Neutrophil (primary cell): ENCODE data around the gene MGAT3.

Source experiments
- H3K27ac ChIP-seq: fragments of 200-600 bp; sonication (generic); 2 replicates; pipeline ENCODE4 v1.5.1; 2016; ENCODE audit warnings: mild to moderate bottlenecking, moderate library complexity
- H3K27me3 ChIP-seq: fragments of 200-600 bp; sonication (generic); 2 replicates; pipeline ENCODE4 v1.6.0; 2016; ENCODE audit warnings: mild to moderate bottlenecking
- H3K36me3 ChIP-seq: fragments of 200-600 bp; sonication (generic); 2 replicates; pipeline ENCODE4 v1.5.1; 2017
- H3K4me1 ChIP-seq, 2 experiments: fragments of 200-600 bp in 1 of 2; sonication (generic) in 1 of 2; 1 replicate in 1 of 2; 2 replicates in 1 of 2; pipeline versions ENCODE4 v1.5.1 to v1.6.1; 2013 to 2016; ENCODE audit warnings: low read depth in 1 of 2, low read length in 1 of 2, mild to moderate bottlenecking in 1 of 2, moderate library complexity in 1 of 2; ENCODE audit not compliant: control insufficient read depth in 1 of 2, insufficient read depth in 1 of 2
- H3K4me3 ChIP-seq, 2 experiments: fragments of 200-600 bp in 1 of 2; sonication (generic) in 1 of 2; 1 replicate in 1 of 2; 2 replicates in 1 of 2; pipeline ENCODE4 v1.5.1; 2013 to 2016; ENCODE audit warnings: low read depth in 1 of 2, low read length in 1 of 2, mild to moderate bottlenecking in 1 of 2, moderate library complexity in 1 of 2
- H3K9me3 ChIP-seq: fragments of 200-600 bp; sonication (generic); 2 replicates; pipeline ENCODE4 v1.5.1; 2016
- CTCF ChIP-seq: fragments of 200-600 bp; sonication (generic); IDR thresholded peaks from 2 replicates; pipeline ENCODE4 v1.5.1; 2016; ENCODE audit warnings: antibody characterized with exemption

Gene MGAT3

GRCh38 chr22:39527481-39527961 lies 70.7 kb downstream of the MGAT3 start:
- no peak for TF ChIP-seq CTCF
- H3K4me3 ChIP-seq = peak overlapping the region; percentile 19 to 51
- H3K36me3 ChIP-seq = peaks cover 55% of the 10 kb centered on the region
- peaks cover 95% of the 10 kb centered on the region in 2 experiments for H3K4me1 ChIP-seq
- no peaks in the 10 kb centered on the region for H3K9me3 ChIP-seq
- H3K27me3 ChIP-seq = no peaks in the 10 kb centered on the region
- peak overlapping the region; percentile 94 for H3K27ac ChIP-seq

- peaks cover 49% of the 10 kb centered on the region for H3K36me3 ChIP-seq
- H3K4me3 ChIP-seq = peak overlapping the region in 1 of 2 experiments; percentile 51
- no peaks in the 10 kb centered on the region for H3K9me3 ChIP-seq
- no peaks in the 10 kb centered on the region for H3K27me3 ChIP-seq
- peaks cover 93 to 94% of the 10 kb centered on the region in 2 experiments for H3K4me1 ChIP-seq
- H3K27ac ChIP-seq = peak overlapping the region; percentile 94
- TF ChIP-seq CTCF = no peak
These were observed 71.4 kb downstream of the MGAT3 start for GRCh38 chr22:39528080-39528661.

- Histone ChIP-seq H3K27ac (peak overlapping the region; percentile 94), H3K9me3 (no peaks in the 10 kb centered on the region), H3K27me3 (no peaks in the 10 kb centered on the region), H3K4me3 (peak overlapping the region; percentile 23 to 48), H3K4me1 (peaks cover 90 to 93% of the 10 kb centered on the region in 2 experiments), H3K36me3 (peaks cover 42% of the 10 kb centered on the region)
- TF ChIP-seq CTCF = peak; percentile 94
These were observed 72.1 kb downstream of the MGAT3 start for GRCh38 chr22:39528681-39529486.

GRCh38 chr22:39529487-39529851 lies 72.7 kb downstream of the MGAT3 start:
- Histone ChIP-seq H3K4me3 (peak overlapping the region in 1 of 2 experiments; percentile 48), H3K4me1 (peaks cover 88 to 91% of the 10 kb centered on the region in 2 experiments), H3K27ac (peak overlapping the region; percentile 94), H3K36me3 (peaks cover 37% of the 10 kb centered on the region), H3K9me3 (no peaks in the 10 kb centered on the region), H3K27me3 (no peaks in the 10 kb centered on the region)
- peak; percentile 16 for TF ChIP-seq CTCF

GRCh38 chr22:39530116-39530515 lies 73.3 kb downstream of the MGAT3 start:
- TF ChIP-seq CTCF = no peak

More at GRCh38 chr22:39530116-39530515, 73.3 kb downstream of the MGAT3 start:
- peaks cover 88 to 92% of the 10 kb centered on the region in 2 experiments for H3K4me1 ChIP-seq
- no peaks in the 10 kb centered on the region for H3K27me3 ChIP-seq
- H3K27ac ChIP-seq = peak overlapping the region; percentile 94
- no peaks in the 10 kb centered on the region for H3K9me3 ChIP-seq
- H3K36me3 ChIP-seq = peaks cover 33% of the 10 kb centered on the region
- H3K4me3 ChIP-seq = peak overlapping the region in 1 of 2 experiments; percentile 48
